BJ (cell line): Measurements from ENCODE around the gene RHO. TPM values are rescaled to one million over a fixed set of nuclear protein-coding genes. Genes with fewer than 3 reads are reported as not detected.
"Not testable (repeated sequence)": the region's sequence is repeated elsewhere in the genome, so short reads cannot be mapped to it uniquely, and the experiment has no call there.

Source experiments
- CTCF ChIA-PET: fragments of 350-600 bp; formaldehyde crosslinking; extraction: SDS; loops from one replicate; lab custom pipeline; 2021; ENCODE audit warnings: antibody characterized with exemption, inconsistent platforms; lab: Yijun Ruan, JAX
- POLR2A ChIA-PET: fragments of 300-600 bp; sonication (Branson Sonifier 250); formaldehyde crosslinking; extraction: SDS; loops from one replicate; lab custom pipeline; 2021; ENCODE audit warnings: antibody characterized with exemption; lab: Charles Lee
- DNase-seq: peaks from one replicate; pipeline ENCODE4 v3.0.0-alpha.2; 2011; ENCODE audit warnings: low read depth
- H3K27me3 ChIP-seq: 2 replicates; pipeline ENCODE4 v1.6.0; 2011; ENCODE audit warnings: low read length; ENCODE audit not compliant: control insufficient read depth, insufficient read depth
- H3K36me3 ChIP-seq: 2 replicates; pipeline ENCODE4 v1.5.1; 2011; ENCODE audit warnings: low read length; ENCODE audit not compliant: control insufficient read depth, insufficient read depth
- H3K4me3 ChIP-seq: 2 replicates; pipeline ENCODE4 v1.5.1; 2011; ENCODE audit warnings: low read depth, mild to moderate bottlenecking, control low read depth, low read length
- polyA plus RNA-seq: library from polyadenylated mRNA; depleted of rRNA; stranded (reverse); fragments of >200 nt; gene quantifications from 2 replicates; pipeline ENCODE4 v1.2.3, GENCODE V29; 2011
- TF ChIP-seq, protein P1 (sequence below): IDR thresholded peaks from 2 replicates; pipeline ENCODE4 v1.5.1; 2011; ENCODE audit warnings: low read depth, mild to moderate bottlenecking, control low read depth, inconsistent platforms, low read length, moderate library complexity; ENCODE audit not compliant: insufficient read depth

Gene RHO
- polyA plus RNA-seq, 1 experiment = not detected

DNA sequence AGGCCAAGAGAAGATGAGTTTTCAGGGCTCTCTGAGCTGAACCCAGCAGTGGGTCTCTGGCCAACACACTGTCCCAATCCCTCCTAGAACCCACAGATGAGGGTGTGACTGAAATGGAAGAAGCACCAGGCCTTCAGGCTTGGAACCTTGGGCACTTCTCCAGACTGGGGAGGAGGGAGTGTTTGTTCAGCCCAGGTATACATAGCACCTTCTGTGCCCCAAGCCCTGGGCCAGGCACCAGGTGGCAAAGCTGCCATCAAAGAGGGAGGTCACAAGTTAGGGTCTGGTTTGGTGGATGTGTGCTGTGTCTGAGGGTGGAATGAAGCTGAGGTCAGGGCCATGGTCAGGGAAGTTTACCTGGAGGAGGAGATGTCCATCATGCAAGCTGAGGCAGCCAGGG is 15.8 kb upstream of the RHO start:
- H3K27me3 ChIP-seq = no peaks in the 10 kb centered on the region
- H3K36me3 ChIP-seq = peaks cover 1% of the 10 kb centered on the region; the same call in 1 of the 2 replicates
- CTCF ChIA-PET = no interaction called here
- TF ChIP-seq, protein P1, sequence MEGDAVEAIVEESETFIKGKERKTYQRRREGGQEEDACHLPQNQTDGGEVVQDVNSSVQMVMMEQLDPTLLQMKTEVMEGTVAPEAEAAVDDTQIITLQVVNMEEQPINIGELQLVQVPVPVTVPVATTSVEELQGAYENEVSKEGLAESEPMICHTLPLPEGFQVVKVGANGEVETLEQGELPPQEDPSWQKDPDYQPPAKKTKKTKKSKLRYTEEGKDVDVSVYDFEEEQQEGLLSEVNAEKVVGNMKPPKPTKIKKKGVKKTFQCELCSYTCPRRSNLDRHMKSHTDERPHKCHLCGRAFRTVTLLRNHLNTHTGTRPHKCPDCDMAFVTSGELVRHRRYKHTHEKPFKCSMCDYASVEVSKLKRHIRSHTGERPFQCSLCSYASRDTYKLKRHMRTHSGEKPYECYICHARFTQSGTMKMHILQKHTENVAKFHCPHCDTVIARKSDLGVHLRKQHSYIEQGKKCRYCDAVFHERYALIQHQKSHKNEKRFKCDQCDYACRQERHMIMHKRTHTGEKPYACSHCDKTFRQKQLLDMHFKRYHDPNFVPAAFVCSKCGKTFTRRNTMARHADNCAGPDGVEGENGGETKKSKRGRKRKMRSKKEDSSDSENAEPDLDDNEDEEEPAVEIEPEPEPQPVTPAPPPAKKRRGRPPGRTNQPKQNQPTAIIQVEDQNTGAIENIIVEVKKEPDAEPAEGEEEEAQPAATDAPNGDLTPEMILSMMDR = no peak
- no peak overlapping the region for H3K4me3 ChIP-seq
- POLR2A ChIA-PET = no interaction called here
- no peak for DNase-seq

DNA sequence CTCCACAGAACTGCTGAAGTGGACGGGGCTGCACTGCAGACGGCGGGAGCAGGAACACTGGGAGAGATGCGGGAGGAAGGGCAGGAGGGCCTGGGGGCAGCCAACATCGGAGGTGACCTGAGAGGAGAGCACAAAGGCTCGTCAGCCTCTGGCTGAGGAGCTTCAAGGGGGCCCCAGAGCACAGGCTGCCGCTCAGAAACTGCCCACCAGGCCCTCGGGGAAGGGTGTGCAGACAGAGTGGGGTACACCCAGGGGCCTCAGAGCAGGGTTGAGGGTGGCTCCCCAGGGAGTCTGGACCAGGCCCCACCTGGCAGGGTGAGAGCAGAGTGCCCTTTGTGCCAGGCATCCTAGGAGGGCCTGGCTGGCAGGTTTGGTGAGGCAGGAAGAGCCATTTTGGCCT is 14.7 kb upstream of the RHO start:
- DNase-seq = no peak
- Histone ChIP-seq H3K36me3 (peaks cover 1% of the 10 kb centered on the region; the same call in 1 of the 2 replicates), H3K27me3 (no peaks in the 10 kb centered on the region), H3K4me3 (no peak overlapping the region)
- TF ChIP-seq, protein P1 = no peak
- CTCF ChIA-PET = no interaction called here
- POLR2A ChIA-PET = no interaction called here

DNA sequence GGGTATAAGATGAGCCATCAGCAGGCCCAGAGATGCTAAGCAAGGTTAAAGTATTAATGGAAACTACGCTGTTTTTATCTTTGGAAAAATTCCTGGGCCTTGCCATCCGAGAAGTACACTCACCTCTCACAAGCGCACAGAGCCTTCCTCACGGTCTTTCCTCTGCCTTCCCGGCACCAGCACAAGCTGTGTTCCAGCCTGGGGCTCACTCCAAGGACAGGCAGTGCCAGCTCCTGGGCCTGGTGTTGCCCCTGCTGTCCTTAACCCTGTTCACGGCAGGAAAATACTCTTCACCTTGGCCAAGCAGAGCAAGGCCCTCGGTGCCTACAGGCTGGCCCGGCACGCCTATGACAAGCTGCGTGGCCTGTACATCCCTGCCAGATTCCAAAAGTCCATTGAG is 14.3 kb upstream of the RHO start:
- CTCF ChIA-PET = no interaction called here
- Histone ChIP-seq H3K36me3 (peaks cover 1% of the 10 kb centered on the region; the same call in 1 of the 2 replicates), H3K4me3 (no peak overlapping the region), H3K27me3 (no peaks in the 10 kb centered on the region)
- no peak for DNase-seq
- TF ChIP-seq, protein P1 = no peak
- POLR2A ChIA-PET = no interaction called here

DNA sequence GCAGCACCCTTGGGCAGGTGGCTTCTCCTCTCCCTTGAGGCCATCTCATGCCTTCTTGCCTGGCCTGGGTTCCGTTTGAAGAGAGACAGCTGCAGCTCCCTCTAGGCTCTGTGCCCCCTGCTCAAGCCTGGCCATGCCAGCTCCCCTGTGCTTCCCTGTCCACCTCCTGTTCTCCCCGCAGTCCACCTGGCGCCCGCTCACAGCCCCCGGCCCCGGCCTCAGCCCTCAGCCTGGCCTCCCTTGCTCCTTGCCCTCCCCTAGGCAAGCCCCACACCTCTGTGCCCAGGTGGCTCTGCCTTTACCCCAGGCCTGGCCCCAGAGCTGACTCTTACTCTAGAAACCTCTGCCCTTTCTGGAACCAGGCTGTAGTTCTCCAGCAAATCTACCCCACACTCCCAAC is 13.9 kb upstream of the RHO start:
- POLR2A ChIA-PET = no interaction called here

DNA sequence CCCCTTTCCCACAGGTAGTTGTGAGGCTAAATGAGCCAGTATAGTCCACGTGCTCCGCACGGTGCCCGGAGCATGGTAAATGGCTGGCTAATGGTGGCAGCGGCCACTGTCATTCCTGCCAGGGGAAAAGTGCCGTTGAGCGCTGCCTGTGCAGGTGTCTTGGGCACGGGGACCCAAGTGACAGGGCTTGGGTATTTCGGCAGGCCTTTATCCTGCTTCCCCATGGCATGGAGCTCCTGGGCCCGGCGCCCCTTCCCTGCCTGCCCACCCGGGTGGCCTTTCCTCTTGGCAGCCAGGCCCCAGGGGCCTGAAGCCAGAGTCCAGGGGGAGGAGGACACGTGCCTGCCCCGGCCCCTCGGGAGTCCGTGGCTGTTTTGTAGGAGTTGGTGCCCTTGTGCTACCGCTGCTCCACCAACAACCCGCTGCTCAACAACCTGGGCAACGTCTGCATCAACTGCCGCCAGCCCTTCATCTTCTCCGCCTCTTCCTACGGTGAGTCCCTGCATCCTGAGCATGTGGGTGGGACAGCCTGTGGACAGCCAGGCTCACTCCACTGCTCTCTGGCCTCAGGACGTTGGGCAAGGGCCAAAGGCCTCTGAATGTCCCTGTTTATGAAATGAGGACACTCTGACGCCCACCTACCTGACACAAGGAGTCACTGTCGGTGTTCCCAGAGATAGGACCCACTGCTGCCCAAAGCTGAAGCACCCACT is 13.2 kb upstream of the RHO start:
- H3K27me3 ChIP-seq, CTCF ChIA-PET, H3K4me3 ChIP-seq, POLR2A ChIA-PET, H3K36me3 ChIP-seq, DNase-seq: not testable (repeated sequence)

More for the DNA sequence above, 13.9 kb upstream of the RHO start:
- no peak for DNase-seq
- TF ChIP-seq, protein P1 = no peak
- peaks cover 1% of the 10 kb centered on the region; the same call in 1 of the 2 replicates for H3K36me3 ChIP-seq
- no peak overlapping the region for H3K4me3 ChIP-seq
- H3K27me3 ChIP-seq = no peaks in the 10 kb centered on the region
- CTCF ChIA-PET = no interaction called here

DNA sequence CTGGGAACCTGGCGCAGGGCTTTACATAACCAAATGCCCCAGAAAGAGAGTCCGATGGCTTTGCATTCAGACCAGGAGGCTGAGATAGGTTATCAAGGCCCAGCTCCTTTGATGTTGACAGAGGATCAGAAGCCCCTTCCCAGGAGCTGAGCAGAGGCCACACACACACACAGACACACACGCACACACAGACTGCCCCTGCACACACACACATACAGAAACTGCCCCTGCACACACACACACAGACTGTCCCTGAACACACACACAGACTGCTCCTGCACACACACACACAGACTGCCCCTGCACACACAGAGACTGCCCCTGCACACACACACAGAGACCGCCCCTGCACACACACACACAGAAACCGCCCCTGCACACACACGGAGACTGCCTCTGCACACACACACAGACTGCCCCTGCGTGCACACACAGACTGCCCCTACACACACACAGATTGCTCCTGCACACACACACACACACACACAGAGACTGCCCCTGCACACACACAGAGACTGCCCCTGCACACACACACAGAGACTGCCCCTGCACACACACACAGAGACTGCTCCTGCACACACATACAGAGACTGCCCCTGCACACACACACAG is 12.5 kb upstream of the RHO start:
- H3K36me3 ChIP-seq, H3K27me3 ChIP-seq, DNase-seq, CTCF ChIA-PET, POLR2A ChIA-PET, H3K4me3 ChIP-seq: not testable (repeated sequence)
